Stimulated activated CD4-positive, alpha-beta T cell treated with anti-CD3 and anti-CD28 coated beads, Interleukin-2, amount 100 ng/mL, for 4 hours (primary cell): ENCODE results near the gene OPCML.

Source experiments
- DNase-seq: peaks from one replicate; pipeline ENCODE4 v3.0.0-alpha.2; 2020; ENCODE audit warnings: low read depth

The OPCML gene

DNA sequence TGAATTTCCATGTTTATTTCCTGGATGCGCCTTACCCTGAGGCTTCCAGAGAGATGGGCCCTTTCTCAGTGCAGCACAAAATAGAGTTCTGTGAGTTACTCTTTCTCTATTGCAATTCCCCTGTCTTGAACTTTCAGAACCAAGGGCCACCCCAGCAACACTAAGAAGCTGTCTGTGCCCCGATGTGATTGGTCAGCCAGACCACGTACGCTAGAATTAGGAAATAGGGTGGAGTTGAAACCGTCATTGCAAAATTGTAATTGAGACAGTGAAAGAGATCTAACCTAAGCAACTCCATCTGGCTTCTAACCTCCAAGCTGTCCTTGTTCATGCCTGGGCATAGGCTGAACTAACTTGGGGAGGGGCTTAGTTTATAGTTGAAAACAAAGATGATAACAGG lies 981.3 kb downstream of the OPCML start:
- DNase-seq = no peak

DNA sequence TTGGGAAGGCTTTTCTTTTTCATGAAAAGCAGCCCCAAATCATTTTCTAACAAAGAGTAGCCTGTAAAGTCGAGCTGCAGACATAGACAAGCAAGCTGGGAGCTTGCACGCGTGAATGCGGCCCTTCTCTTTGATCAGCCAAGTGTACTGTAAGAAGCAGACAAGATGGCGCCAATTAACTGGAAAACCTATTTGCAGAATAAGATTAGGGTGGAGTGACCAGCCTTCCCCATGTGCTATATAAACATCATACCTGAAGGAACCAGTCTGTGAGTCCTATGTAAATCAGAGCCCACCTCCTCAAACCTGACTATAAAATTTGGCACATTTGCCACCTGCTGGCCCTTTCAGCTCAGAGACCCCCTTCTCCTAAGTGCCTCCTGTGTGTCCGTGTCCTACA lies 982.7 kb downstream of the OPCML start:
- no peak for DNase-seq

DNA sequence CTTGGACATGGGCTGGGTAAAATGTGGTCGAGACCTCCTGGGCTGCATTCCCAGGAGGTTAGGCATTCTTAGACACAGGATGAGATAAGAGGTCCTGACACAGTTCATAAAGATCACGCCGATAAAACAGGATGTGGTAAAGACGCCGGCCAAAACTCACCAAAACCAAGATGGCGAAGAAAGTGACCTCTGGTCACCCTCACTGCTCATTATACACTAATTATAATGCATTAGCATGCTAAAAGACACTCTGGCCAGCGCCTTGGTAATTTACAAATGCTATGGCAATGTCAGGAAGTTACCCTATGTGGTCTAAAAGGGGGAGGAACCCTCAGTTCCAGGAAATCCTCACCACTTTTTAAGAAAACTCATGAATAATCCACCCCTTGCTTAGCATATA lies 983.3 kb downstream of the OPCML start:
- DNase-seq = no peak

DNA sequence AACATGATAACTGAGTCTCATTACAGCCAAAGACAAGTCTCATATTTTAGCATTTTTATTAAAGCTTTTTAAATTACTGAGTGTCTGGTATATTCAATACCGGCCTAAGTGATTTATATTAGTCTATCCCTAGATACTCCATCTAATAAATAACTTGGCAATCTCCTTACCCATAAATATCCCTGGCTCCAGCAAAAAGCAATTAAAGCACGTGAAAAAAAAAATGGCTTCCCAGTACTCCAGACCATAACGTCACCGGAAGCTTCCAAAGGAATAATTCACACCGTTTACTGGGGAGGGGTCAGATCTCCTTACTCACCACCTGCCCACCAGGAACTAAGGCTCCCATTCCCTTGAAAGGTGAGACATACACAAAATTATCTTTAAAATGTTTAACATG lies 988.3 kb downstream of the OPCML start:
- DNase-seq = no peak

DNA sequence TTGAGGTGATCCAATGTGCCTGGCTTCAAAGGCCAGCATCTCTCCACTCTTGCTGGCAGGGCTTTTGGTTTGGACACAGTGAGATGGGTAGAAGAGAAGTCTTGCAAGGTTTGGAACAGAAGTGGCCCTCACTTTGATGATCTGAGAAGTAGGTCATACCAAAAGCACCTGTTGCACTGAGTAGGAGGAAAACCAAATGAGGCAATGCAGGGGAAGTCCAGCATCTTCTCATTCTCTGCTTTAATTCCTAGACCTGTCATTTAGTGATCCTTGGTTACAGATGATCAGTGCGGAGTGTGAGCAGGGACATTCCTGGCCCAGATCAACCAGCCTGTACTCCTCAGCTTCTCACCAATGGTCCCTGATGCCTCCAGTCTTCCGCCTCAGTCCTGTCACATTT lies 990.5 kb downstream of the OPCML start:
- no peak for DNase-seq

DNA sequence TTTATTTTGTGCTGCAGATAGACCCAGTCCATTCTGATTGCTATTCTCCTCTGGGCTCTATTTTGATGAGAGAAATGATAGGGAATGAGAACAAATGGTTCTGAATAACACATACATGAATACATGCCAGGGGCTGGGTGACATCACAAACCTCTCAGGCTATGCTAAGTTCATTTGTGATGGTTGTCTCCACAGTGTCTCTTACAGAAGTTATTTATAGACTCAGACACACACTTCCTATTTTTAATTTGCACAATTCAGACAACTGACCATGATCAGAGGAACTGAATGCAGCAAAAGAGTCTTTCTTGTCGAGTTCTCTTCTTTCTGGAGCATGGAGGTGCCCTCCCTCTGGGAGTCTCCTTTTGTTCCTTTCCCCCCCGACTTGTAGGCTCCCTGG lies 991.7 kb downstream of the OPCML start:
- DNase-seq = no peak

DNA sequence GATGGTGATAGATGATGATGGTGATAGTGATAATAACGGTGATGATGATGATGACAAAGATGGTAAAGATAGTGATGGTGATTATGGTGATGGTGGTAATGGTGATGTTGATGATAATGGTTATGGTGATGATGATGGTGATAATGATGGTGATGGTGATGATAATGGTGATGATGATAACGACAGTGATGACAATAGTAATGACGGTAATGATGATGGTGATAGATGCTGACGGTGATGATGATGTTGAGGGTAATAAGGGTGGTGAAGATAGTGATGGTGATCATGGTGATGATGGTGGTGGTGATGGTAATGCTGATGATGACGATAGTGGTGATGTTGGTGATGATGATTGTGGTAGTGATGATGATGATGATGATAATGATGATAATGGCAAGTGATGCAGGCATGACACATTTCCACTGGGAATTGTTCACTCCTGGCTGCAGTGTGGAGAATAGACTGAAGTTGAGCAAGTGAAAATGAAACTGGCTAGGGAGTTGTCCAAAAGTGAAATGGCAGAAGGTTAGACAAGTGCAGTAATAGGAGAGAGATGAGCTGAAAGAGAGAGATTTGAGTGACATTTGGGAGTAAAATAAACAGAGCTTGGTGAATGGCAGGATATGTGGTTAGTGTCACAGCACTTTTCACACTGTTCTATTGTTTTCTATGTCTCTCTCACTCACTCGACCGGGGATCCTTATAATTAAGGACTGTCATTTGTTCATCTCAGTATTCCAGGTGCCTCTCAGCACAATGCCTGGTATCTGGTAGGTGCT lies 992.5 kb downstream of the OPCML start:
- DNase-seq = no peak

DNA sequence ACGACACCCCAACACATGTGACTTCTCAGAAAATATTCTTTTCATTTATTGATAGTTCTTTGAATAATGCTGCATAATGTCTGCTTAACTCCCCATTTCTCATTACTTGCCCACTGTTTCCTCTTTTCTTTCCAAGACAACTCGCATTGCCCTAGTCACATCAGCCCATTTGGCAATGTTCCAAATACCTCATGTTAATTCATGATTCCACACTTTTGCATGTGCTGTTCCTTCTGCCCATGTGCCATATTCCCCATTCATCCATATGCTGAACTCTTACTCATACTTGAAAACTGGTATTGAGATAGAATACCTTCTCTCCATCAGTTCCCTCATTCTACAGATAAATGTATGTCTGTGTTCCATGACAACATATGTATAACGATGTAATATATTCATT lies 993.7 kb downstream of the OPCML start:
- DNase-seq = no peak

DNA sequence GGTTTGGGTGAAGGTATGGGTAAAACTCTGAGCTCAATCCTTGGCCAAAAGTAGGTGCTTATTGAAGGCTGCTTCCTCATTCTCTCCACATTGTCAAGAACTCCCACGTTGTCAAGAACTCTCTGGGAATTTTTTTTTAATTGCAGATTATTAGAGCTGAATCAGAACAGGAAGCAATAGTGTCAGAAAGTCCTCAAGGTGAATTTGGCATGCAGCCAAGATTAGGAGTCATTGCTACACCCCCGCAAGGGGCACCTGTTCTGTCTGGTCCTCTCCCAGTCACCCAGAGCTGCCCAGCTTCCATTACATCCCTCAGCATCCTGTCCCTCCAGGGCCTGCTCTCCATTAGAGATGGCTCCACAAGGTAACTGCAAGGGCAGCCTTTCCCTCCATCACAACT lies 996.5 kb downstream of the OPCML start:
- DNase-seq = no peak

DNA sequence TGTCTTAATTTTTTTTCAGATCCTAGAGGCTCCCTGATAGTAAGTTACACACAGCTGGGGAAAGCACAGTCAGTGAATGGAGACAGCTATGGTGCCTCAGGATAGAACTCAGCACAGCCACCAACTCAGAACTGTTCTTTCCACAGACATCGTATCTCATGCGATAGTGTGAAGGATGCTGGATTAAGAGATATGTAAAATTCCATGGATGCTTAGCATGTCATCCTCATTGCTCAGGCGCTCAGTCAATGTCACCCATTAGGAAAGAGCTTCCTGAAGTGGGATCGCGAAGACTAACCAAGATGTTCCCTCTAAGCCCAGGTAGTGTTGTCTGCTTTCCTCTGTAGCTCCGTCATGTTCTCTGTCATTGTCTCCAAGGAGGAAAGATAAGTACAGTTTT lies 1000.4 kb downstream of the OPCML start:
- no peak for DNase-seq

DNA sequence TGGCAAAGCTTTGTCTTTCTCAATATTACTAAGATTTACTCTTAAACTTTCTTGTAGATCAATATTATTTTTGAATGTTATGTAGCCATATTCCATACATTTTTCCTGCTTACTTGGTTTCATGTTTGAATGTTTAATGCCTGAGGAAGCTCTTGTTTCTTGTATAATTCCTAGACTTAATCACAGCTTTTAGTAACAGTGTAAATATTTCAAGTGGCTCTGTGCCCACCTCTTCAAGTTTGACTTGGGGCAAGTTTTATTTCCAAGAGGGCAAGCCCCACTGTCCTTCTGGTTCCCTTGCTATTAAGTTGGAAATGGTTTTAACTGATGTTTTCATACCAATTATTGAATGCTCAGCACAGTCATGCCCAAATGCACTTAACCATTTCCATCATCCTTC lies 1004.1 kb downstream of the OPCML start:
- DNase-seq = no peak

DNA sequence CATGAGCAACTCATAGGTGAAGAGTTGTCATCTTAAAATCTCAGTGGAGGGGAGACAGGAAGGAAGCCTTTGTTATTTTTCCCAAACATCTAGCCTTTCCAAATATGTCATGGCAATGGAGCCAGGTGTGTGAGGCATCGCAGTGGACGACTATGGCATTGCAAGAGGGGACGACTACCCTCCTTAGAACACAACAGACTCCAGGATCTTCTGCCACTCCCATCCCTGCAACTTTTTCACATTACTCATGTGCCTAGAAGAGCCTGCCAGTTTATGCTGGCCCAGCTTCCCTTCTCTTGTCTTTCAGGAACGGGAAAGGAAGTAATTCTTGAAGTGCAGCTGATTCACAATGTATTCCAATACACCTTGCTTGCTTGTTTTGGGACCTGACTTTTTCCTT lies 1008.4 kb downstream of the OPCML start:
- DNase-seq = no peak

DNA sequence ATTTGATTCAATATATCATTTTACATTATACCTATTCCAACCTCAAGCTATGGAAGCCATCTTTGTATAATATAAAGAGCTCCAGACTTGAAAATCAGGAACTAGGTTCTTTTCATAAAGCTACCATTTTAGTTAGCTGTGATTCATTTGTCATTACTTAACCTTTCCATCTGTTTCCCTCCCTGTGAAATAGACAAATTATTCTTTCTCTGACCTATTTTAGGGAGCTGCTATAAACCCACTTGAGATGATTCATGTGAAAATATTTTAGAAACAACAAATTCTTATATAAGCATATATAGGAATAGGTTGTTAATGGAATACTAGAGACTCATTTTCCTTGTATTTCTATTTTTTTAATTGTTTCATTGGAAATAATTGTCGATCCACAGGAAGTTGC lies 1012.1 kb downstream of the OPCML start:
- DNase-seq = no peak

DNA sequence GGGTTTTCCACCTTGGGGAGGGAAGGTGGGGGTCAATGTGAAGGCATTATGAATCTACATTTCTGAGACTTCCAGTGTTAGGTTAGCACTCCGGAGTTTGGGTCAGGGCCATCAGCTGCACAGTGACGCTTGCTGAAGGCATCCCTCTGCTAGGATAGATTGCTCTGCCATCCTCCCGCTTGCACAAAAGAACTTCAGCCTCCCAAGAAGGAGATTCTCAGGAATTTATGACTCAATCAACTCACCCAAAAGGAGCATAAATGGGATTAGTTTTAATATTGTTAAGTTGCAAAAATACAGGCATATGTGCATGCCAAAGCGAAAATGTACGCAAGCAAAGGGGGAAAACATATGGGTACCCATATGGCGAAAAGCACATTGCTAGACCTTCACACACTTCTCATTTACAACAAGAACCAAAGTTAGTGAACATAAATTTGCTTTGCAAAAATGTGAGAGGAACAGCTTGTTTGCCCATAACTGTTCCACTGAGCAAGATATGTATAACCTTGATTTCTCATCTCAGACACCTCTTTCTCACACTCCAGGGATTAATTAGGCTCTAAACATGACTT lies 1013.0 kb downstream of the OPCML start:
- no peak for DNase-seq

DNA sequence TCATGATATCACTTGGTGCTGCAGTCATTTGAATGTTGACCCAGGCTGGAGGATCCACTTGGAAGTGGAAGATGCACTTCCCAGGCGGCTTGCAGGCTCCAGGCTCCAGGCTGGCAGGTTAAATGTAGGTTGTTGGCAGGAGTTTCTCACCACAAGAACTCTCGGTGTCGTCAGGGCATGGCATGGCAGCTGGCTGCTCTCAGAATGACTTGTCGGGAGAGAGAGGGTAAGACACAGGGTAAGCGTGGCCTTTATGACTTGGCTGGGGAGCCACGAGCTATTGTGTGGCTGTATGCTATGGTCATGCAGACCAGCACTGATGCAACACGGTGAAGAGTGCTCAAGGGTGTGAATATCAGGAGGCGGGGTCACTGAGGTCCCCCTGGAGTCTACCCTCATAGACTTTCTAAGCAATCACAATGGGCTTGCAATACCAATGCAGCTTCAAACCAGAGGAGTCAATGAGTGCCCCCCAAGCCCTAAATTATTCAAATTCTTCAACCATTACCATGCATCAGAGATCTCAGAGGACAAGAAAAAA lies 1027.7 kb downstream of the OPCML start:
- DNase-seq = no peak

DNA sequence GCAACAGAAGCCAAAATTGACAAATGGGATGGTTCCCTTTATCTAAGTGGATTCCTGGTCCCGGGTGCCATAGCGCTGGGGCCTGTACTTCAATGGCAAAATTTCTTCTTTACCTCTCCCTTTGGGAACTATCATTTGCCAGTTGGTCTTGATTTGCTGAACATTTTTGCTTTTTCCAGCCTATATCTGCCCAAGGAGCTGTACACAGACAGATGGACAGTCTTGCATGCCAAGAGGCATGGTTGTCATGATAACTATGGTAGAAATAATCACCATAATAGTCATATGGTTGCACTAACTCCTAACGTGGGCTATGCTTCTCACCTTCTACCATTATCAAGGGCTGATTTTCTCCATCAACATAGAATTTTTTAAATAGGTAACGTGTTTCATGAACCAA lies 1030.9 kb downstream of the OPCML start:
- DNase-seq = no peak

DNA sequence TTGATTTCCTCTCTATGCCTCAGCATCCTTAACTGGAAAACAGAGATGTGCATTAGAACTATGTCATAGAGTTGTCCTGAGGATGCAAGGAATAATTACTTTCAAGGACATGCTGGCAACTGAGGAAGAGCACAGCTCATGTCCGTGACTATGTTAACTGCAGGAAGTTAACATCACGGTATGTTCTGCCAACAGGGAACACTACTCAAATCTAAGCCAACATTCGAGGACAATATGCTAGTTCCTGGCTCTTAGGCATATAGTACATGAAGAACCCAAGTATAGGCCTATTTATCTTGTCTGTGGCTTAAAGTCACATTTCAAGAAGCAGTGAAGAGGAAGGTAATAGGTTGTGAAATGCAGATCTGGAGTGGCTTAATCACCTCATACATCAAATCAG lies 1032.6 kb downstream of the OPCML start:
- DNase-seq = no peak

DNA sequence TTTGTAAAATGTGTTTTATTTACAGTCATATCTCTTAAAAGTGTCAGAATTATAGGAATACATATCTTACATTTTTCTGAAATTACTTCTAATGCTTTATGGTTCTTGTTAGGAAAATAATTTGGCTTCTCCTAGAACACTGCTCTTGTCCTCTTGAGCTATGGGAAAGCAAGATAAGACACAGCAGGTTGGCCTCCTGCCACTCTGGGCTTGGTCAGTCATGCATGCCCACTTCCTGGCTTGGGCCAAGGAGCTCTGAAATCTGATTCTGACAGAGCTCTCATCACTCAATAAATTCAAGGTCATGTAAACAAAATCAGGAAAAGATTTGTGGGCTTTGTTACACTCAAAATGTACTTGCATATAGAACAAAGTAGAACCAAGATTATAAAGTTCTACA lies 1036.0 kb downstream of the OPCML start:
- DNase-seq = no peak

DNA sequence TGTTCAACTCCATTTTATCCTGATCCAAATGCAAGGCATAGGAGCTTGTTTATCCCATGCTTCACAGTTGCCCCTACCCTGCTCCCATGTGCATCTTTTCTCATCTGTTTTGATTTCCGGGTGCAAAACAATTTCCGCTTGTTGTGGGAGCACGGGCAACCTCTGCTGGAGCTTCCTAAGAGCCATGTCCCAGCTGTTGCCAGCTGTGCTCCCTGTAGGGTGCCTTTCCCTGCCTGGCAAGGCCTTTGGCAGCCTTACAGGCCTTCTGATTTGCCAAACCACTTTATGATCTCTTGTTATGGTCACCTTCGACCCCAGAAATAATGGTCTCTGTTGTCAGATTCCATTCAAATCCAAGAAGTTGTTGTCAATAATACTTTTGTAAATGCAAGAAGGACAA lies 1038.5 kb downstream of the OPCML start:
- no peak for DNase-seq

DNA sequence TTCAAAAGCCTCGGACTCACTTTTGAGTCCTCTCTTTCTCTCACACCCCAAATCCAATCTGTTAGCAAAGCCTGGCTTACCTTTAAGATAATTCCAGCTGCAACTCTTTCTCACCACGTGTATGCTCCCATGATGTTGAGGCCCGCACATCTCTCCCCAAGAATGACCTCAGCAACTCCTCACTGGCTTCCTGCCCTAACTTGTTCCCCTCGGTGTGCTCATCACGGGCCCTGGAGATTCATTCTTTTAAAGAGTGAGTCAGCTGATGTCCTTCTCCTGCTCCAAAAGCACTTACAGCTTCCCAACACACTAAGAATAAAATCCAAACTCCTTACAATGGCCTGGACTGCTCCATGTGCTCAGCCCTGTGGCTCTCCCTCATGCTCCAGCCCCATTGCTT lies 1041.3 kb downstream of the OPCML start:
- no peak for DNase-seq

DNA sequence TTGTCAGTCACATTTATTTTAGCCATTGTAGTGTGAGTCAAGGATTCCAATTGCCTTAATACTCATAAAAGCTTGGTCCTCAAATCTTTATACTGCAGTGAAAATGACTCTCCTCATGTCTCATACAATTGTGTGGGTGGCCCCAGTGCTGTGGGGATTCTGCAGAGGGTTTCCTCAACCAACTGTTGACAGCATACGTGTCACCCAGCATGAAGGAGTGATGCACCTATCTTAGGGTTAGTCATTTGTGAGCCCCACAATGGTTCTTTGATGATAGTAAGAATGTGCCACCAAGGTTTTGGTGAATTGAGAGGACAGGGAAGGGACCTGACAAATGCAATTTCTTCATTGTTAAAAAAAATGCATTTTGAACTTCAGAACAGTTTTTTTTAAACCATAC lies 1046.2 kb downstream of the OPCML start:
- no peak for DNase-seq

DNA sequence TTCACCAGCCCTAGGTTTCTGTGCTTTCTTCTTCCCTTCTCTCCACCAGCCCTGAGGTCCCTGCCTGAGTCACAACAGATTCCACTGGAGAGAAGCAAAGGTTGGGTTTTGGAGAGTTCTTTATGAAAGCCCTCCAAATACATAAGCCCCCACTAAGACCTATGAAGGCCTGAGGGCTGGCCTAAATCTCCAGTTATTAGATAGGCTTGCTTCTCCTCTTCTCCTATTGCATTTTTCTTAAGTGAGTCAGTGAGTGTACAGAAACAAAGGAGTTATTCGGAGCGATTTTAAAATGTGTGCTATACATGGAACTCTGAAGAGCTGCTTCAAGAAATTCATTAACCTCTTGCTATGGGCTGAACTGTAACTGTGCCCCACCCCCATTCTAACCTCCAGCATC lies 1057.3 kb downstream of the OPCML start:
- no peak for DNase-seq

DNA sequence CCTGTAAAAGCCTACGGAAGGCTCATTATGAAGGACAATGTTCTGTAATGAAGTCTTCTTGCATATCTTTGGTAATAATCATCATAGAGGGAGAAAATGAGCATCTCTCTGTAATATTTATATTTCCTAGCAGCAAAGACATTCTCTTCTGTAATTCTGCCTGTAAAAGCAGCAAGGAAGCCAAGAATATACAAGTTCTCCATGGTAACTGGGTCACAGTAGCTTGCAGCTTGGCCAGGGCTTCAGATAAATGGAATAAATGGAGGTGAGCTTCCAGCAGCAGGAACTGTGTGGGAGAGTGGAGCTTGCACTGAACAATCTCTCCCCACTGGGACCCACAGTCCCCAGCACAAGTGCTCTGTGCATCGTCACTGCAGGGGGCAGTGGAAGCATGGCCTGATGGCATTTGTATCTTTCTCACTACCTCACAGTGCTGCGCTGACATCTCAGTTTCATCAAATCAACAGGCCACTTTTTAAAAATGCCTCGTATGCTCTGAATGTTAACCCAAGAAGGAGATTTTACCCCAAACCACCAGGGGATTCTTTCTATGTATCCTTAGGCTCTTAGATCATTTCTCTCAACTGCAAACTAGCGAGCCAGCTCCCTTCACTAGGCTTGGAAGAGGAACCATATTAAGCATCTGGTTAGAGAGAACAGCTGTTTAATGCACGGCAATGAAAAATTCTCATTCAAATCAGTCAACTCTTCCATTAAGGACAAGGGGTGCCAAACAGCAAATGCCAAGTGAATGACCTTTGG lies 1059.7 kb downstream of the OPCML start:
- DNase-seq = no peak
